Cerebellar nuclear complex (tissue), 1 donor: ENCODE results near the gene CEMIP.

Experiments
- DNase-seq, 2 experiments: peaks; one replicate each; lab custom pipeline; 2025; lab: John Stamatoyannopoulos, UW

Gene CEMIP

DNA sequence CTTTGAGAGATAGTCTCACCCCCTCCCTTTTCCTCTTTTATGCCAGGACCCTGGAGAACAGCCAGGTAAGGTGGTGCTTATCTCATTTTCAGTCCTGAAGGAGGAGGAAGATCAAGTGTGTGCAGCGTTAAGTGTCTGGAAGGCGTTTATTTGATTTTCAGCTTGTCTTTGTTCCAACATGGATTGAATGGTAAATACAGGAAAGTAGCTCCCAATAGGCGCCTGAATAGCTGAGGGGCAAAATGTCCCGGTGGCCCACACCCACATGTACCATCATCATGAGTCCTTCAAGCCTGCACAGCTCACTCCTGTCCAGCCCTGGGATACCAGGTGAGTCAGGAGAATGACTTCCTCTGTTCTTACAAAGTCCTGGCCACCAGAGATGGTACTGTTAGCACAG is 73.5 kb downstream of the CEMIP start:
- no peak for DNase-seq

DNA sequence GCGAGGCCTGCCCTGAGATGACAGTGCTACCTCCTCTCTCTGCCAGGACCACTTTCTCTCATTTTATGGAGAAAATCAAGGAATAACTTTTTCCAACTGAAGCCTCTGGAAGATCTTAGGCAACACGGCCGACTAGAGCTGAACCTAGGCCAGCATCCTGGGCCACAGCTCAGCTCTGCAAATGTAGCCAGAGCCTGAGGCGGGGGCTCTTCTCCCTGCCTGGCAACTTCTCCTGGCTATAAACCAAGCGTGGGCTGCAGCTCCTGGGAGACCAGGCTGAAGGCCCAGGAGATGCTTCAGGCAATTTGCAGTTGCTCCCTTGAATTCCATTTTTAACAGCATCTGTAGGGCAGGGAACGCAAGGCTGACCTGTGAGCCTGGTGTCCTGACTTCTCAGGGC is 74.9 kb downstream of the CEMIP start:
- no peak for DNase-seq

DNA sequence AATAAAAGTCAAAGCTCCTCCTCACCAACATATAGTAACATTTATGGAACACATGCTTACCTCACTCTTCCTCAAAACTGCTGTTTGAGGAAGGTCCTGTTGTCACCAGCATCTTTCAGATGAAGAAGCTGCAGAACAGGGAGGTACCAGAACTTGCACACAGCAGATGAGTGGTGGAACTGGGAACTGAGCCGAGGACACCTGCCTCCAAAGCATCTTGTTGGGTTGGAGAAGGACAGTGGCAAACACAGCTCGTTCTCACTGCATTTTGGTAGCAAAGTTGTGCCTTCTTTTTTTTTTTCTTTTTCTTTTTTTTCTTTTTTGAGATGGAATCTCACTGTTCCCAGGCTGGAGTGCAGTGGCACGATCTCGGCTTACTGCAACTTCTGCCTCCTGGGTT is 76.0 kb downstream of the CEMIP start:
- no peak for DNase-seq

DNA sequence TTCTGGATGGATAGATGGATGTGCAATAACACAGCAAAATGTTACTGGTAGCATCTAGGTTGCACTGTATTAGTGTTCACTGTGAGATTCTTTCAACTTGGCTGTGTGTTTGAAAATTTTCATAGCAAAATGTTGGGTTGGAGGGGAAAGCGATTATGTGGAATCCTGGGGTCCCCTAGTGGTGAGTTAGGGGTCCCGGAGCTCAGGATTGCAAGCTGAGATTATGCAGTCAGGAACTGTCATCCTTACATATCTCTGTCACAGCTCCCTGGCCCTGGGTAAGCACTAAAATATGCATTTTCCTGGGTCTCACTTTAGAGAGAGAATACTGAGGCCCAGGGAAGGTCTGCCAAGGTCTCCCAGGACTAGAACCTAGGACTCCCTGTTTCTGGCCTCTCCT is 77.2 kb downstream of the CEMIP start:
- no peak for DNase-seq

DNA sequence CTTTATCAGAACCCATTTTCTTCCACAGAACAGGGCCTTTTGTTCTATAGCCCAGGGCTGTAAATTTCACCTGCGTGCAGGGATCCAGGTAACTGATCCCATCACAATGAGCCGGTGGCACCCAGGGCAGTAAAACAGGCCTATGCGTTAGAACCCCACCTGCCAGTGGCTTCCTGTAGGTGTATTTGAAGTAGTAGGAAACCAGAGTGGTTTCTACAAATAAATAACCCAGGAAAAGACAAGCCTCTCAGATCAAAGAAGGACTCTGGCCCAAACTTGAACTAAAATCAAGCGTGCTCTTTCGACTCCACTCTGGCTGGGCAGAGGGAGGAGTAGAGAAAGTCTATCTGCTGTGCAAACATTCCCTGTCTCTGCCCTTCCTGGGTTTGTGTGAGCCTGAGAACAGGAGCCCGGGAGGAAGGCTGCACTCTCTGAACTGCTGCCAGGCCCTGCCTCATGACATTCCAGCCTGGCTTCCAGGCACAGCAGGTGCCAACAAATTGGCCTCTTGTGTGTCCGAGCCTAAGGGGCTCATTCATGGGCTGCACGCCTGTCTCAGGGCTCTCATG is 77.7 kb downstream of the CEMIP start:
- peak; percentile 42 to 88 for DNase-seq

DNA sequence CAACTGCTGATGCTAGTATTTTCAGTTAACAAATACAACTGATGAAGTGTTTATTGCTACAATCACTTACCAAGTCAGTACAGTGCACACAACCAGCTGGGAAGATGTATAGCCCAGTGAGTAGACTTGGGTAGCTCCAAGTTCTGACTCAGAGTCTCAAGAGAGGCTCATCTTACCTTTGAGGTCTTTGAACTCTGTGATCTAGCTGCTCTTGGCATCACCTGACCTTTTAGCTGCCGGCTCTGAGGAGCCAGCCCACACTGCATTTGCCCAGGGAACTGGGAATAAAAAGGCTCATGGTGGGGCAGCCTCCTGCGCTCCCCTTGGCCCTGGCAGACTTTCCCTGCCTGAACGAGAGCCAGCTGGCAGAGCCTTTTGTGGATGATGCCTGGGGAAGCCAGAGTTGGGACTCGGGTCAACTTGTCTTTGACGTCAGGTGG is 82.6 kb downstream of the CEMIP start:
- DNase-seq, result peak; percentile 43 to 56

DNA sequence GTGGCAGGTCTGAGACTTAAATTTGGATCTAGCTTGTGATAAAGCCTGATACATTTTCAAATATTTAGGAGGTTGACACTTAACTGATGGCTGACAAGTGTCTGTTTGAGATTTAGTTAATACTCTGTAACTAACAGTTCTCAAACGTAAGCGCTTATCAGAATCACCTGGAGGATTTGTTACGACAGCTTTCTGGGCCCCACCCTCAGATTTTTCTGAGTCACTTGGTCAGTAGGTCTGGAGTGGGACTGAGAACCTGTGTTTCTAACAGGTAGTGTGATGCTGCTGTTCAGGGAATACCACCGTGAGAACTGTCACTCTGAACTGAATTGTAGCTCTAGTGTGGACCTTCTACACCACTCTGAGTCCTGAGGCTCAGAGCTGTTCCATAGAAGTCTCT is 85.5 kb downstream of the CEMIP start:
- DNase-seq, result no peak

DNA sequence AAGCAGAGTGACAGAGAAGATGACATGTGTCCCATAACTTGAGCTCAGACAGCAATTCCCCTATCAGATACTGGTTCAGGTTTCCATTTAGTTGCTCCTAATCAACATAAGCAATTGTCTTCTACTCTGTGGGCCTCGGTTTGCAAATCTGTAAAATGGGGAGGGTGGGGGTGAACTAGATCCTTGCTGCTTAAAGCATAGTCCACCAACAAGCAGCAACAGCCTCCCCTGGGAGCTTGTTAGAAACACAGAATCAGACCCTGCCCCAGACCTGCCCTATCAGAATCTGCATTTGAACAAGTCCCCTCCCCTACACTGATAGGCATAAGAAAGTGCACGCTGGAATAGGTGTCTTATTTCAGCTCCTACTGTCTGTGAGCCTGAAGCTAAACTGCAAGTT is 87.8 kb downstream of the CEMIP start:
- DNase-seq, result no peak

DNA sequence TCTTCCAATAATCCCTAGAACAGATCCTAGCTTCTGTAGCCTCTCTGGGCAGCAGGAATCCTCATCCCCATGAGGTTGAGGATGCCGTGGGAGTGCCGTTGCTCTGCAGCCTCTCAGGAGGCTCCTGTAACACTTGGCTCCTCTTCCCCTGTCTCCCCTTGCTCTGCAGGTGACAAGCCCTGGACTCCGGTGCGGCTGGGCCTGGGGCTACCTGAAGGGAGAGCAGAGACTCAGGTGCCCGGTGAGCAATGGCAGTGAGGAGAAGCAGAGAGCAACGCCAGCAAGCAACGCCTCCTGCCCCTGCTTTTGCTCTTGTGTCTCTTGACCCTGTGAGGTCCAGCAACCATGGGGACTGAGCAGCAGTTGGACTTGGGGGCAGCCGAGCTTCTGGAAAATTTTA is 91.2 kb downstream of the CEMIP start:
- DNase-seq, result no peak

DNA sequence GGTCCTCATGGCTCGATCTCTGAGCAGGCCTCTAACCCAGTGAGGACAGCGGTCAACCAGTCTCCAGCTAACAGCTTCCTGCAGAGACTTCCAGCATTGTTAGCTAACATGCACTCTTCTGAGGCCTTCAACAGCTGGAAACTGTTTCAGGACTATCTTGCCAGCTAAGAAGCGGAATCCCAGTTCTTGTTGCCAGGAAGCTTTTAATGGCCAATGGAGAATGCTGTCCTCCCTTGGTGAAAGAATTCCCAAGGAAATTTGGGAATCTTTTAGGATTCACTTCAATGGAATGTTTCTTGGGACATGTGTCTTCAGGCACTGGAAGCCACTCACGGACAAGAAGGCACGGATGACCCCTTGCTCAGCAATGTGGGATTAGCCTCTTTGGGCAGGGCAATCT is 91.7 kb downstream of the CEMIP start:
- DNase-seq, result no peak

DNA sequence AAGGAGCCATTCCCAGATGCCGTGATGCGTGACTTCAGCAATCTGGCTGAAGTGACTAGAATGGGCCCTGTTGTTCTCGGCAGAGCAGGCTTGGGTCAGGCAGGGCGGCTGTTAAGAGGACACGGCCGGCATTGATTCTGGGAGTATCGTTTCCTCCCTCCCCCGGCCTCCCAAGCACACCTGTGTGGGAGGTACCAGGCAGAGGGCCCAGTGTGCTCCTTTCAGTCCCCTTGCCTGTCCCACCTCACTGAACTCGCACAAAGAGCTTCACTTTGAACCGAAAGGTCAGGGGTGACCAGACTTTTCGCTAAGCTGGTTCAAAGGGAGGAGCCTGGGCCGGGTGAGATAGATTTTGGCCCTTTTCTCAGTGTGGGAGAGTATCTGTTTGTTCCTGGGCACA is 92.7 kb downstream of the CEMIP start:
- DNase-seq, result no peak

DNA sequence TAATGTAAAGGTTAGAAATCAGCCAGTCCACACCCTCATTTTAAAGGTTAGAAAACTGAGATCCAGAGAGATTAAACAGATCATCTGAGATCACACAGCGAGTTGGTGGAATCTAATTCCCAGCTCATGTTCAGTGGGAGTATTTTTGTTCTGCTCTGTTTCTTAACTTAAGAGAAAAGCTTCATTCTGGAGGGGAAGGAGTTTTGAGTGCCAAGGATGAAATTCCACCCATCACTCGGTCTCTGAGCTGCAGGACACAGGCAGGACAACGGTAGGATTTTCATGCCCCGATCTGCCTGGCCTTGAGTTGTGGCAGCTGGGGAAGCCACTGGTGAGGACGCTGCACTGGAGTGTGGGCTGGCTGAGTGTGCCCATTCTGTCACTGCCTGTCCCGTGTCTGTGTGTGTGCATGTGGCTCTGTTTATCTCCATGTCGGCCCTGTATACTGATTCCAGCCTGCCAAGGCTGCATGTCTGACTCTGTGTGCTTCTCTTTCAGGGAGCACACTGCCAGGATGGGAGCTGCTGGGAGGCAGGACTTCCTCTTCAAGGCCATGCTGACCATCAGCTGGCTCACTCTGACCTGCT is 94.3 kb downstream of the CEMIP start:
- no peak for DNase-seq

DNA sequence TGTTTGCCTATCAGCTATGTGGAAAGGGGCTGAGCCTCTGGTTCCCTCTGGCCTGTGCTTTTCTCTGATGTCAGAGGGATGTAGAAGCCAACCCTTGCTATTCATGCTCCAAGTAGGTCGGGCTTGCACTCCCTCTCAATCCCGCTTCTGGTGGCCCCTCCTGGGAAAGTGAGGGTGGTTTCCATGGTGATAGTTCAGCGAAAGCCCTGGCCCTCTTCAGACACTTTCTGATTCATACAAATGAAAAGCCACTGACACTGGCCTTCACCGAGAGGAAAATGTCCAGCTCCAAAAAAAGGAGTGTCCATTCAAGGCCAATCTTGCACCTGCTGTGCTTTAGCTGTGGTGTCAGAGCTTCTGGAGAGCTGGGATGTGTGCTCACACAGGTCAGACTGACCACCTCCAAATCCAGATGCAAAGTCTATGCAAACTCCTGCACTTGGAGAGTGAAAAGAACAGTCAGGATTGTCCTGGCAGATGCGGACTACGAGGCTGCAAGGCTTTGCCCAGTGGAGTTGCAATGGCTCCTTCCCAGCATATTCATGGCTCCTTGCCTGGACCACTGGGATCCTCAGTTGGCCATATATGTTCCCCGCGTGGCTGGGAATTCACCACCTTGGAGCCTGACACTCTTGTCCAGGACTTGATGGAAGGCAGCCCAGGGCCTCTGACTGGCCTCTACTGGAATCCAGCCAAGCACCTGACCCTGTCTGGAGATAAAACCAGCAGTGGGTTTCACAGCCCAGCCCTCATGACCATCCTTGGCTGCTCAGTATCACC is 96.6 kb downstream of the CEMIP start:
- no peak for DNase-seq

DNA sequence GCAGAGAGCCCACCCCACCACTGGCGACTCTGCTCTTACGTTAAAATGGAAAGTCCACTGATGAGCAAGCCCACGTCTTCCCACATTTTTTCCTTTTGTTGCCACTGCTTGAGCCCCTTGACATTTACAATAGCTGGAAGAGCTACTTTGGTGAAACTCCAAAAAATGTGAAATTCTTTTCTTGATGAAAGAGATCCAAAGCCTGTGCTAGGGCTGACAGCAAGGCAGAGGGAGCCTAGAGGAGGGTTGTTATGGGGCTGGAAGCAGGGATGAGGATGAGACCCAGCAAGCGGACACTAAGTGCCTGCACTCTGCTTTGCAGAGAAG is 97.1 kb downstream of the CEMIP start:
- no peak for DNase-seq

DNA sequence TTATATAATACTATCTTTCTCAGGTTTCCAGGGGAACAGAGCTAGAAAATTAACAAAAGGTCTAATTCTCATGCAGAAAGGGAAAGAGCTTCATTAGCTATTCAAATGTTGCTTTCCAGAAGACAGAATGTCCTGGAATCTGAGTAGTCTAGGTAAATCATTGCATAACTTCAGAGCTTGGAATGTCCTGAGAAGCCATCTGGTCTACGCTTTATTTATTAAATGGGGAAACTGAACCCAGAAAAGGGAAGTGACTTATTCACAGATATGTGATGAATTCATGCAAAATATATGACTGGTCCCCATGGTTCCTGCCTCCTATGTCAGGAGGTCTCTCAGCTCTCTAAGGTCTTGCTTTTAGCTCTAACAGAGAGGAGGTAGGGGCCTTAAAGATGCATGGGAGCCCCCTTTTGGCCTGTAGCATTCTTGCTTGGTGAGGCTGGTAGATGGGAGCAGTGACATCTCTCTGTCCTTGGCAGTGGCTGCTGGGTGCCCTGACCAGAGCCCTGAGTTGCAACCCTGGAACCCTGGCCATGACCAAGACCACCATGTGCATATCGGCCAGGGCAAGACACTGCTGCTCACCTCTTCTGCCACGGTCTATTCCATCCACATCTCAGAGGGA is 99.2 kb downstream of the CEMIP start:
- DNase-seq, result no peak

DNA sequence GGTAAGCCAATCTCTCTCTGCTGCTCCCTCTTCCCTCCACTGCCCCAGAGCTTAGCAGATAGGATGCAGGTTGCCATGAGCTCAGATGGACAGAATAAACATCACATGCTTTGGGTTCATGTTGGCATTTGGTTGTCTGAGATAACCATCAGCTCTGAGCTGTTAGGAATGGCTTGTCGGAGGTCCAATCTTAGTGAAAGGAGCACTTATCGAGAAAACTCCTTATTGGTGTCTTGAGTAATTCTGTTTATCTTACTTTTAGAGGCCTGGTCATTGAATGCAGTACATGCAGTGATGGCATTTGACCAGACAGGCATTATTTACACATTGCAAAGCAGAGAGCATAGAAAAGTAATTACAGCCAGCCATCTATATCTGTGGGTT is 99.7 kb downstream of the CEMIP start:
- no peak for DNase-seq

DNA sequence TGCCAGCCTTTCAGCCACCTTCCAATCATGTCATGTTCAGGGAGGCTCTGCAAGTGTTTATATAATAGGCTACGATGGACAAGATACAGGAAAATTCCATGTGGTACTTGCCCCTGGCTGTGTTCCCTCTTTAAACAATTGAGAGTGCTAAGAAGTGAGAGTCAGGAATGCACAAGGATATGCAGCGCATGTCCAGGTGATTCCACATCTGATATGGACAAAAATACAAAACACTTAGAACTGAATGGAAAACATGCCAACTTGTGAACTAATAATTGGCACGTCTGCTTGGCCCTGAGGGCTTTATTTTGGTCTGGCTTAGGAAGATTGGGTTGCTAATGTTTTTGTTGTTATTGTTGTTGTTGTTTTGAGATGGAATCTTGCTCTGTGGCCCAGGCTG is 100.9 kb downstream of the CEMIP start:
- DNase-seq, result no peak

DNA sequence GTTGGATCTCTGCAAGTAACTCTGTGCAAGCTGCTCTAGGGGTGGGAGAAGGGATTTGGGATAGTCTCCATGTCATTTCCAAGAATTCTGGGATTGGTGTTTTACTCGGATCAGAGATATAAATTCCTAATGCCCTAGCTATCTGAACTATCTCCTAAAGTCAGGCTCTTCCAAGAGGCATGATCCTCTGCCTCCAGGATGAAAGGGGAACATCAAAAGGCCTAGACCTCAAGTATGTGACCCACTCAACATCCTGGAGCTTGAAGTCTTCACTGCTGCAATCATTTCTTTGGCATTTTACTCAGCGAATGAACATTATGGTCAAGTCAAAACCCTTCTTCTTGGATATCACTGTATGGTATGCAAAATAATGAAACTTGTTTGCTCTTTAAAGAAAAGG is 104.5 kb downstream of the CEMIP start:
- DNase-seq, result no peak

DNA sequence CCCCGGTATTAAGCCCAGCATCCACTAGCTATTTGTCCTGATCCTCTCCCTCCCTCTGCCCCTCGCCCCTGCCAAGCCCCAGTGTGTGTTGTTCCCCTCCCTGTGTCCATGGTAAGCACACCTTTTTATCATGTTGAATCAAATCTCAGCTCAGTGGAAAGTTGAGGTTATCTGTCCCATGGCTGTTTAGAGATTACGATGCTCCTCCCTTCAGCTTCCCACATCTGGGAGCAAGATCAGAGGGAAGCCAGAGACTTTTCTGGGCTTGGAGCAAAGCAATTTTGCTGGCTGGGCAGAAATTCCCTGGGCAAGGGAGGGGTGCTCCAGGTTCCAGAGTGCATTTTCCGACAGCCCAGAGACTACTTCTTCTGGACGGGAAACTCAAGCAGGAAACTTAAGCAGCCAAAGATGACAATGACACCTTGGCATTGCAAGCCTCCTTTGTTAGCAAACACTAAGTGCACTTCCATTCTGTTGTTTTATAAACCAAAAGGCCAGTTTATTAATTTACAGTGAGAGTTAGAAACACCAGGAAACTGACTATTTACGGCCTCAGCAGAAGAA is 105.9 kb downstream of the CEMIP start:
- no peak for DNase-seq

DNA sequence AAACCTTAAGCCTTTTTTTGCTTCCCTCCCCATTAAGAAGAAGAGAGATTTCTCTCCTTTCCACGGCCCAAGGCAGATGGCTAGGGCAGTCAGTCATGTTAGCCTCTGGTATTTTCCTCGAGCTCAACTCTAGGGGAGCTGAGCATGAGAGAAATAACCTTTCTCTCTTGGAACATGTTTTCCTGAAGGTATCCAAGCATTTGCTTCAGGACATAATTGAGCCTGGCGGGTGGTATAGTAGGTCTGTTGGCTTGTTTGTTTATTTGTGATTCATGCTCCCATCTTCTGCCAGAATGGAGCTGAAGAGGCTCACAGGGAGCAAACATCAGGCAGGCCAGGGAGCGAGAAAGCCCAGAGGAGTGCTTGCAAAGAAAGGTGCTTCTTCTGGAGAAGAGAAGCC is 108.0 kb downstream of the CEMIP start:
- peak in 1 of 2 experiments; percentile 56 for DNase-seq

DNA sequence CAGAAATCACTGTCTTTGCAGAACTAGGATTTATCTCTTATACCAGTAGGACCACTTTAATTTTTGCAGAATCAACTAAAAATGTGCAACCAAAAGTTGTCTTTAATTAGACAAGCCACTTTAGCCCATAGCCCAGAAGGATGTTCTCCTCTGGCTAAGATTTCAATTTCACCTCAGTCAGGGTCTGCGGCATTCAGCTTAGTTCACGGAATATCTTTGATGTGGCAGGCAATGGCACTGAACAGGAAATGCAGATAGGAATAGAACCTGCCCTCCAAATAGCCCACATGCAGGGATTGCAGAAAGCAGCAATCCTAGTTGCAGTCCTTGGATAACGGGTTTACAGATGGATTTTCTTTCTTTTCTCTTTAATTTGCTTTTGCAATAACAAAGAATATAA is 109.7 kb downstream of the CEMIP start:
- no peak for DNase-seq

DNA sequence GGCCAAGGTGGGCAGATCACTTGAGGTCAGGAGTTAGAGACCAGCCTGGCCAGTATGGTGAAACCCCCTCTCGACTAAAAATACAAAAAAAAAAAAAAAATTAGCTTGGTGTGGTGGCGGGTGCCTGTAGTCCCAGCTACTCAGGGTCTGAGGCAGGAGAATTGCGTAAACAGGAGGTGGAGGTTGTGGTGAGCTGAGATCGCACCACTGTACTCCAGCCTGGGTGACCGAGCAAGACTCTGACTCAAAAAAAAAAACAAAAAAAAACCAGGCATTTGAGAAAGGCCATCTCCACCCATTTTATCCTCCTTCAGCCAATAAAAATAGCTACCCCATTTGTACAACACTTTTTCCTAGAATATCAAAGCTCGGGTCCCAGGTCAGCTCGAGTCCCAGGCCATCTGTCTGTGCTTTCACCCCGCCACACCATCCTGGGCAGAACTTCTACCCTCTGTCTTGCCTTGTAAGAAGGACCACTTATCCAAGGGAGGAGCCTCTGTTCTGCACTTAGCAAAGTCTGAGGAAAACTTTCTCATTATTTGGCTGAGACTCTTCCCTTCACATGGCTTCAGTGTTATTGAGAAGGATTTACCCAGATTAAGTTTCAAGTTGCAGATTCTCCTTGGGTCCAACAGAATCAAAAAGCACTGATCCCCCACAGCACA is 111.3 kb downstream of the CEMIP start:
- DNase-seq, result no peak
